H7 (cell line): ENCODE data around the gene OR56A1. TPM values are rescaled to one million over a fixed set of nuclear protein-coding genes. Genes with fewer than 3 reads are reported as not detected.

Experiments
- DNase-seq: peaks from one replicate; pipeline ENCODE4 v3.0.0; 2012
- H3K27me3 ChIP-seq: 2 replicates; pipeline ENCODE4 v1.6.0; 2011; ENCODE audit warnings: mild to moderate bottlenecking, low read length; ENCODE audit not compliant: control insufficient read depth, insufficient read depth
- H3K36me3 ChIP-seq: replicated peaks from 2 replicates; pipeline ENCODE4 v1.5.1; 2011; ENCODE audit warnings: low read length; ENCODE audit not compliant: control insufficient read depth, insufficient read depth
- H3K4me3 ChIP-seq: 2 replicates; pipeline ENCODE4 v1.5.1; 2011; ENCODE audit warnings: low read depth, mild to moderate bottlenecking, control low read depth, low read length, moderate library complexity; ENCODE audit not compliant: insufficient read depth
- total RNA-seq: library from RNA; depleted of rRNA; stranded (reverse); fragments of >200 nt; shearing (Covaris generic); gene quantifications from 2 replicates; pipeline ENCODE4 v1.2.3, GENCODE V29; 2014; rRNA removed

The OR56A1 gene
- total RNA-seq, 1 experiment from 2014 or later = 0.03 TPM

DNA sequence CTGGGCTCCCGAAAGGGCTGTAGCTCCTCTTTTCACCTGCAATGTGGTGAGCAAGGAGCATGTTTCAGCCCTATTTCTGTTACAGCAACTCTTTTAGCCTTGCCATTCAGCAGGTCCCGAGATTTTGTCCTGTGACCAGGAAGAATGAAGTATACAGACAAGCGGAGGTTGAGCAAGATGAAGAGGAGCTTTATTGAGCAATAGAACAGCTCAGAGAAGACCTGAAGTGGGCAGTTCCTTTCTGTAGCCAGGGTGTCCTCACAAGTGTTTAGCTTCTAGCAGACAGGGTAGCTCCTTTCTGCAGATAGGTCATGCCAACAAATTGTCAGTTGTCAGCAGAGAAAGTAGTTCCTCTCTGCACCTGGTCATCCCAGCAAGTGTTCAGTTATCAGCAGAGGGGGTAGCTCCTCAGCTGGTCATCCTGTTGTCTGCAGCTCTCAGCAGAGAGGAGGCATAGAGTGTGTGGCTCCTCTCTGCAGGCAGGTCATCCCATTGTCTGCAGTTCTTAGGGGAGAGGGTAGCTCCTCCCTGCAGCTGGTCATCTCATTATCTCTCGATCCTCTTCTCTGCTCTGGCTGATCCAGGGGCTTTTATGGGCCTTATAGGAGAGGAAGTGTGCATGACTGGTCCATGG, 18.4 kb downstream of the OR56A1 start:
- no peaks in the 10 kb centered on the region for H3K27me3 ChIP-seq
- DNase-seq = no peak
- no peak overlapping the region for H3K4me3 ChIP-seq
- H3K36me3 ChIP-seq = no peaks in the 10 kb centered on the region

DNA sequence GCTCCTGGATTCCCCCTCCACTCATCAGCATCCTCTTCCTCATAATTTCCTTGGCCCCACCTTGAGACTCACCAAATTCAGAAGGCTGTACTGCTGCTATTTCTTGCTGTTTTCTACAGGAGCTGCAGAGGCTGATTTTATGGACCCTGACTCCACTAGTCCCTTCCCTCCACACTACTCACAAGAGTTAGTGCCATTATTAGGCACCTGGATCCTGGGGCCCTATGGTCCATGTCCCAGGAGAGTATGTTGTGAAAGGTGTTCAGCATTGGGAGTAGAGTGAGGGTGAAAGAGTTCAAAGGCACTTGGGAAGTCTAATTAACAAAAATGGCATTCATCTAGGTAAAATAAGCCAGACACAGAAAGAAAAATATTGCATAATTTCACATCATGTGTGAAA, 23.7 kb downstream of the OR56A1 start, which contains the start of gene OR56A4:
OR56A4 (minus strand) TSS at position 101 of the 400 bp plus-strand sequence. CDS start 3,954 bp downstream, outside the sequence.
- DNase-seq = no peak
- Histone ChIP-seq H3K36me3 (no peaks in the 10 kb centered on the region), H3K4me3 (no peak within 1 kb of the TSS), H3K27me3 (no peaks in the 10 kb centered on the region)

DNA sequence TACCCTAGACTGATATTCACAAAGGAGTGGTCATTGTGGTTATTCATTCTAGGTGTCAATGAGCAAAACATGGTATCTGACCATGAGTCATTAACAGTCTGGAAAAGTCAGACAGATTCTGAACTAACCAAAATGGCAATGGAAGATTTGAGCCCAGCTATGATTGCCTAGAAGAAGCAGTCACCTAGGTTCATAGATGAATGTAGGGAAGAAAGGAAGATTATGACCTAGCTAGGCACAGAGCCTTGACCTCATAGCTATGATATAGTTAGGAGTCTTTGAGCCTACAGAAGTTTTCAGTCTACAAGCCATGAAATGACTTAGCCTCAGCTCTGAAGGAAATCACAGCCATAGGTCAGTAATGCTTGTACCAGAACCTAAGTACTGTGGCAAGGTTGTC, 24.2 kb downstream of the OR56A1 start:
- no peak overlapping the region for H3K4me3 ChIP-seq
- no peaks in the 10 kb centered on the region for H3K36me3 ChIP-seq
- DNase-seq = no peak
- H3K27me3 ChIP-seq = no peaks in the 10 kb centered on the region

DNA sequence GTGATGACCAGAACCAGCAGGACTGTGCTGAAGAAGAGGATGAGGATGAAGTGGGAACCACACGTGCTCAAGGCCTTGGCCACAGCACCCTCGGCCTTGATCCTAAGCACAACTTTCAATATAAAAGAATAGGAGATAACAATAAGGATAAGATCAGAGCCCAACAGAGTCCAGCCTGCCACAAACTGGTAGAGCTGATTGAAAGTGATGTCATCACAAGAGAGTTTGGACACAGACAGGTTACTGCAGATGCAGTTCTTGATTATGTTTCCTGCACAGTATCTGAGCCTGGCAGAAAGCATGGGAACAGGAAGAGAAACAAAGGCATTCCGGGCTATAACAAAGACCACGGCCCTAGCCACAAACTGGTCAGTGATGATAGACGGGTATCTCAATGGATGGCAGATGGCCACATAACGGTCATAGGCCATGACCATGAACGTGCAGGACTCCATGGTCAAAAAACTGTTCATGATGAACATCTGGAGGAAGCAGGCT, 28.3 kb downstream of the OR56A1 start:
- Histone ChIP-seq H3K4me3 (no peak overlapping the region), H3K27me3 (no peaks in the 10 kb centered on the region), H3K36me3 (no peaks in the 10 kb centered on the region)
- no peak for DNase-seq

DNA sequence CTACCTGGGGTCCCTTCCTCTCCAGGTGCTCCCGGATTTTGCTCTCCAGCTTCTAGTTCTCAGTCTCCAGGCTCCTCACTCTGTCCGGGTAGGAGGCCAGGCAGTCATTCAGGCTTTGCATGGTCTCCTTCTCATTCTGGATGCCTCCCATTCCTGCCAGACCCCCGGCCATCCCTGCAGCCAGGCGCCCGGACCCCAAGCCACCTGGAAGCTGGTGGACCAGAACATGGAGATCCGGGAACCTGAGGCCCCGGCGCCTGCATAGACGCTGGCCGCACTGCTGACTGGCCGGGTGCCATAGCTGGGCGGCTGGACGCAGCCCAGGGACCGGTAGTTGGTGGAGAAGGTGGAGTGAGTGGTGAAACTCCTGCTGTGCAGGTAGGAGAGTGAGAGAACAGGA, 35.8 kb downstream of the OR56A1 start:
- H3K27me3 ChIP-seq = no peaks in the 10 kb centered on the region
- DNase-seq = no peak
- no peaks in the 10 kb centered on the region for H3K36me3 ChIP-seq
- no peak overlapping the region for H3K4me3 ChIP-seq

DNA sequence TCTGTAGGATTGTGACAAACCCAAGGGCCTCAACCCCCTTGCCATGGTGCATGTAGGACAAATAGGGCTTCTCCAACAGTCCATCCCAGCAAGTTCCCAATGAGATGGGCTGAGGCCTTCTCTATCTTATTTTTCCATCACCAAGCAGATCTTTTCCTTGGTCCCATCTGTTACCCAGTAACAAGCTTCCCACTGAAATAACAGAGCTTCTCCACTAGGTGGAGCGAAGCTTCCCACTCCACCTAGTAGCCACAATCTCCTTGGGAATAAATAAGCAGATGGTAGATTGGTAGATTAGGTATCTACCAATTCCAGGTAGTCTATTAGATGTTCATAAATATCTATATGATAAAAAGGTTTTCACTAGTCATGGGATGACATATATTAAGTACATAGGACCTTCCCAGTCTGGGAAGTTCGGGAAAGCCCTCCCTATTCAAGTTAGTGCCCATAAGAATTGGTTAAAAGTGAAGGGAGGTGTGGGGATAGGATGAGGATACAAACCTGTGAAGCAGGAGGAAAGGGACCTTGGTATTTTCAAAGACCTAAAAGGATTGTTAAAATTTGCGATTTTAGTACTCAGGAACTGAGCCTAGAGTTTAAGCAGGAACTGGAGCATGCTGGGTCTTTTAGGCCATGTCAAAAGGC, 37.8 kb downstream of the OR56A1 start:
- Histone ChIP-seq H3K27me3 (no peaks in the 10 kb centered on the region), H3K4me3 (no peak overlapping the region), H3K36me3 (no peaks in the 10 kb centered on the region)
- peak; percentile 67 for DNase-seq

DNA sequence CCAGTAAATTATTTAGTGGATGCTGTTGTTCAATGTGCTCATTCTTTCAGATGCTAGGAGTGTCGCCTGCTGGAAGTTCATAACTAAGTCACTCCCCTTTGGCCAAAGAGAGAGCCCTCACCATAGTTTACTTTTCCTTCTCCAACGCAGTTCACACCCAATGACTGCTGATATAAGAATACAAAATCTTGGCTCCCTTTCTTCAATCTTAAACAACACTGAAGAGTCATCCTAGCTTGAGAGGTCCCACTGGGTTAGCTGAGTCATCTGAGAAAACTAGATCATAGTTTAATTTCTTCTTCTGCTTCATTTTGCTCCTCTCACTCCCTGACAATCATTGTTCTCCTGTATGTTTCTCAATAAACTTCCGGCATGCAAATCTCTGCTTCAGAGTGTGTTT, 38.4 kb downstream of the OR56A1 start:
- Histone ChIP-seq H3K4me3 (no peak overlapping the region), H3K27me3 (no peaks in the 10 kb centered on the region)
- no peak for DNase-seq

DNA sequence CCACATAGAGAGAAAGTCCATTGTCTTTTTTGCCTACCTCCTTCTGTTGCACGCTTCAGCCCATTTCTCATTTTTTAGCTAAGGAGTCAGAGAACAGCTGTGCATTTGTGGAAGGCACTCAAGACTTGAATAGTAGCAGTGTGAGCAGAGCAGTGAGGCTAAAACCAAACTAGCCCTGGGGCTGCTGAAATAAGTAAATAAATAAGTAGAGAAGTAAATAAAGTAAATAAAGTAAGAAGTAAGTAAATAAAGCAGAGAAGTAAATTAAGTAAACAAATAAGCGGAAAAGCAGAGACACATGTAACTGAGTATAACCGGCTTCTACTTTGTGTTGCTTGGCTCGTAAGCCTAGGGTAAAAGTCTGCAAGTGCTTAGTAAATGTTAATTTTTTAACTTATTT, 41.4 kb downstream of the OR56A1 start:
- Histone ChIP-seq H3K36me3 (no peaks in the 10 kb centered on the region), H3K4me3 (no peak overlapping the region)
- no peak for DNase-seq

More for the DNA sequence above, 38.4 kb downstream of the OR56A1 start:
- H3K36me3 ChIP-seq = no peaks in the 10 kb centered on the region

DNA sequence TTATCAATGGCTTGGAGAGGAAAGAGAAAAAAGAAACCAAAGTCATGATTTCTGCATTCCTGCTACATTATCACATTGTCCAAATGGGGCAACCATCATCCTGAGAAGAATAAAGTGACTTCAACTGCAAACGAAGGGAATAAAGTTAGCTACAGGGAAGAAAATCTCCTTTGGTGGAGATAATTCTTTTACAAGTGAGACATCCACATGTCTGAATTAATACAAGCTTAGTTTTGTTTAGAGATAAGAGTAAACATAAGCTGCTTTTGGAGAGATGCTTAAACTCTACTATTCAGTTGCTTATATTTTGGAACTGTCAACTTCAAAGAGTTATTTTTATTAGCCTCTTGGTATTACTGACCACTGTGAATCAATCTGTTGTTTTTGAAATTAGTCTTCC, 43.7 kb downstream of the OR56A1 start, which contains the start of gene OR52L1:
OR52L1 (minus strand) TSS at position 101 of the 400 bp plus-strand sequence; CDS start at position 46, 55 bp downstream.
- no peak for DNase-seq
- no peaks in the 10 kb centered on the region for H3K36me3 ChIP-seq

More for the DNA sequence above, 41.4 kb downstream of the OR56A1 start:
- H3K27me3 ChIP-seq = no peaks in the 10 kb centered on the region

DNA sequence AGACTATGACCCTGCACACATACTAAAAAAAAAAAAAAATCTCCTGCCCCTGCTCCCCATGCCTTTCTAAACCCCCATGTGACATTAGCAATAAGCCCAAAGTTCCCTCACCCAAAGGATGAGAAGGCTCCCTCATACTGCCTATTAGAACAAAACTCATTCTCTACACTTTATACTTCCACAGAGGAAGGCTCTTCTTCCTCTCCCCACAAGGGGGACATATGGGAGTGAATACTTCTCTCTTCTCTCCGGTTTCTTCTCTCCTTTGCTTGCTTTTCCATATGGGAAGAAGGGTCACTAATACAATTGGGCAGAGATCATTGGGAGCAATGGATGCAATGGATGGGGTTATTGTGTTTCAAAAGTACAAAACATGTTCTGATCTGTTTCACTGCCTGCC, 47.1 kb downstream of the OR56A1 start:
- Histone ChIP-seq H3K4me3 (no peak overlapping the region), H3K27me3 (no peaks in the 10 kb centered on the region), H3K36me3 (no peaks in the 10 kb centered on the region)
- DNase-seq = no peak

More for the DNA sequence above, 43.7 kb downstream of the OR56A1 start, which contains the start of gene OR52L1:
- Histone ChIP-seq H3K27me3 (no peaks in the 10 kb centered on the region), H3K4me3 (no peak within 1 kb of the TSS)

DNA sequence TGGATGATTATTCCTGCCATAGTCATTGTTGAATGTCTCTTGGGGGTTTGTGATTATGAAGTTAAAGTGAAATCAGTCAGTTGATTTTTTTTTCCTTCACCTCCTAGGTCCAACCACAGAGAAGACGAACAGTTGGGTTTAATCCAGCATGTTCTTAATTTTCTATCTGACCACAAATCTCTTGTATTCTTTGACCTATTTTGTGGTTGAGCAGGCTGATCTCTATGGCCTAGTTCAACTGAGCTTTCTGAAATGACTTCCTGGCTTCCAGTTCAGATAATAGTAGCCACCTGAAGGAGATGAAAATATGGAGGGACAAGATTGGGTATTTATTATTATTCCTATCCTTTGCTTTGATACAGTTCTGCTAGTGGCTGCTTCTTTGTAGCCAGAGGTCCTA, 57.0 kb downstream of the OR56A1 start:
- Histone ChIP-seq H3K27me3 (no peaks in the 10 kb centered on the region), H3K36me3 (no peaks in the 10 kb centered on the region), H3K4me3 (no peak overlapping the region)
- DNase-seq = no peak

Other genes with a start within 250 kb of the OR56A1 start
- gene OR52N5, start 247.4 kb downstream of the OR56A1 start, total RNA-seq = 0.07 TPM in 1 of 2 replicates, not detected in the other
- gene OR52N1, start 239.5 kb downstream of the OR56A1 start, total RNA-seq = not detected in 2 replicates
- not detected in 2 replicates for gene OR52N2, start 221.8 kb downstream of the OR56A1 start, total RNA-seq
- gene OR52E6, start 188.9 kb downstream of the OR56A1 start, total RNA-seq = not detected in 2 replicates
- gene OR52E8, start 173.1 kb downstream of the OR56A1 start, total RNA-seq = not detected in 2 replicates
- not detected in 2 replicates for gene OR52E4, start 150.1 kb downstream of the OR56A1 start, total RNA-seq
- not detected in 2 replicates for gene OR52E5, start 137.6 kb downstream of the OR56A1 start, total RNA-seq
- gene OR56A3, start 88.5 kb downstream of the OR56A1 start, total RNA-seq = not detected in 2 replicates
- 0.18 TPM in 1 of 2 replicates, not detected in the other for gene OR56A5, start 62.3 kb downstream of the OR56A1 start, total RNA-seq
- not detected in 2 replicates for gene OR52L1, start 43.8 kb downstream of the OR56A1 start, total RNA-seq
- not detected in 2 replicates for gene OR56A4, start 23.8 kb downstream of the OR56A1 start, total RNA-seq
- not detected in 2 replicates for gene OR56B4, start 76.9 kb upstream of the OR56A1 start, total RNA-seq
- gene OR52B2, start 139.6 kb upstream of the OR56A1 start, total RNA-seq = not detected in 2 replicates
- gene OR52W1, start 168.5 kb upstream of the OR56A1 start, total RNA-seq = not detected in 2 replicates
- not detected in 2 replicates for gene C11orf42, start 174.8 kb upstream of the OR56A1 start, total RNA-seq
- 27.9 and 38.3 TPM in 2 replicates for gene FHIP1B, start 203.9 kb upstream of the OR56A1 start, total RNA-seq
- 0.17 and 0.67 TPM in 2 replicates for gene CNGA4, start 208.3 kb upstream of the OR56A1 start, total RNA-seq
- 12.0 and 29.4 TPM in 2 replicates for gene CCKBR, start 229.1 kb upstream of the OR56A1 start, total RNA-seq